Stimulated activated CD4-positive, alpha-beta T cell treated with anti-CD3 and anti-CD28 coated beads, Interleukin-1b, Interleukin-23, amount 100 ng/mL, for 24 hours (primary cell): Measurements from ENCODE around the gene RNASE8.

Experiments
- DNase-seq, 4 experiments: peaks; one replicate each; pipeline ENCODE4 v3.0.0-alpha.2; 2020; ENCODE audit warnings: low read depth in 4 of 4, low spot score in 1 of 4

The RNASE8 gene

DNA sequence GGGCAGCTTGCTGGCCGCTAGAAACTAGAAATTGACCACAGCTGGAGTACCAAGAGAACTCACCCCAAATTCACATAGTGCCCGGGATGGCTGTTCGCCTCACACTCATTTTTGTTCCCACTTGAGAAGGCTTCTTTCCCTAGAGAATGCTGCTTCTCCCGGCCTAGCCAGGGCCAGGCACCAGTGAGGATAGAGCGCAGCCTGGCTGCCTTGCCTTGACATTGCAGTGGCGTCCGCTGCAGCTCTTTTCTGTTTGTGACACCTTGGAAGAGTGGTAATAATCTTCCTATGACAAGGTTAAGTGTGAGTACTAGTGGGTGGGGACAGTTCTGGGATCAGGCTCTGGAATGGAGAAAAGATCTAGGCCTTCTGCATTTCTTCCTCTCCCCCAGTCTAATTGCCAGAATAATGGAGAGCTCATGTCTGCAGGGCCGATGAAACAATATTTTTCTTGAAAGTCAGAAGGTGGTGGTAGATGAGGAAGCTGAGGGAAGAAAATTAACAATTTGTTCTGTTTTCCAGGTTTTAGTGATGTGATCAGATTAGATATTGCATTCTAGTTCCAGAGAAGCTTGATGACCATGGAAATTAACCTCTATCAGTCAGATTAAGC lies 46.9 kb downstream of the RNASE8 start:
- DNase-seq, result peak in 2 of 4 experiments; percentile 48 to 52

DNA sequence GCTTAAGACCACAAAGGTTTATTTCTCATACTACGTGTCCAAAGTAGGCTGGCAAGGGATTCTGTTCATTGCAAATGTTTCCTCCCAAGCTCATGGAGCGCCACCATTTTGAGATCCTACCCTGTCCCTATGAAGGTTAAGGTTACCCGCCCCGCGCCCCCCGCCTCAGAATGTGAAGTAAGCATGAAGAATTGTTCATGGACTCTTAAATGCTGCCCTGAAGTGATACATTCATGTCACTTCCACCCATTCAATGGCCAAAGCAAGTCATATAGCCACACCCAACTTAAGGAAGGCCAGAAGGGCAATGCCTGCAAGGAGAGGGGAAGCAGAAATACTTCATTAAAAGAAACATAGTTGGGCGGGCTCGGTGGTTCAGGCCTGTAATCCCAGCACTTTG lies 47.5 kb downstream of the RNASE8 start:
- no peak for DNase-seq

DNA sequence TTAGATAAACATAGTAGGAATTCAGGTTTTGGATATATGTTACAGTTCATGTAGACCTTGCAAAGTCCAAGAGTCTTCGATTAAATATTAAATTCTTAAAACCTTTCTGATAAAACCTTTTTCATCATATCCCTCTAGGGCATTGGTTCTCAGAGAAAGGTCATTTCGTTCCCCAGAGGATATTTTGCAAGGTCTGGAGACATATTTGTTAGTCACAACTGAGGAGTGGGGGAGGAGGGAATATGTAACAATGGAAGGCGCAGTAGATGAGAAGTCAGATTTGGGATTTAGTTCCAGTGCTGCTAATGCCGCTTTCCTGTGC lies 48.5 kb downstream of the RNASE8 start:
- DNase-seq, result no peak

DNA sequence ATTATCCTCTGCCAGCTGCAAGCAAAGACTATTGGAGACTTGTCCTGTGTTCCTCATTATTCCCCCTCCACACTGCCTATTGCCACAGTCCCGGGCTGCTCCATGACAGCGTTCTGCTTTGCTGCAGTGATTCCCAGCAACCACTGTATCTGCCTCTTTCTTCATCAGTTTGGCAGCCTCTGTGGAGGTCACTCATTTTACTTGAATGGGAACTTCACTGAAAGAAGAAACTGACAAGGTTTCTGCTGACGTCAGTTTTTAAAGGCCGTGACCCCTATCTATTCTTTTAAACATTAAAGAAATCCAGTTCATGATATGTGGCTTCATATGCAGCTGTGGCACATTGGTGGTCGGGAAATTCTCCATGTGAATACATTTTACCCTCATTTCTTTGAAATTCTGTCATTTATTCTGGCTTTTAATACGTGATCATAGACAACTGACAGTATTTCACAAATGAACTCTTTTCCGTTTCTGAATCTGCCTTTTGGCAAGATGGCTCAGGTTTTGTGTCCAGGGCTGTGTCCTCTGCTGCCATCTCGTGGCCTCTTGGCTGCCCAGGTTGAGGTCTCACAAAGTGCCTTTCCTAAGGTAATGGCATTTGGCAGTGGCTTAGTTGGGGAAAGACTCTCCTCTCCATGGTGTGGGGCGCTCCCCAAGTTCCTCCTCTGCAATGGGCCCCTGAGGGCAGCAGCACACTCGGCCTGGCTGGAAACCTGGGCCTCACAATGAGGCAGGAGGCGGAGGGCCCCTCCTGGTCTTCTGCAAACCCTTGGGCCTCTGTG lies 49.1 kb downstream of the RNASE8 start:
- peak in 3 of 4 experiments; percentile 52 to 67 (median 58) for DNase-seq

DNA sequence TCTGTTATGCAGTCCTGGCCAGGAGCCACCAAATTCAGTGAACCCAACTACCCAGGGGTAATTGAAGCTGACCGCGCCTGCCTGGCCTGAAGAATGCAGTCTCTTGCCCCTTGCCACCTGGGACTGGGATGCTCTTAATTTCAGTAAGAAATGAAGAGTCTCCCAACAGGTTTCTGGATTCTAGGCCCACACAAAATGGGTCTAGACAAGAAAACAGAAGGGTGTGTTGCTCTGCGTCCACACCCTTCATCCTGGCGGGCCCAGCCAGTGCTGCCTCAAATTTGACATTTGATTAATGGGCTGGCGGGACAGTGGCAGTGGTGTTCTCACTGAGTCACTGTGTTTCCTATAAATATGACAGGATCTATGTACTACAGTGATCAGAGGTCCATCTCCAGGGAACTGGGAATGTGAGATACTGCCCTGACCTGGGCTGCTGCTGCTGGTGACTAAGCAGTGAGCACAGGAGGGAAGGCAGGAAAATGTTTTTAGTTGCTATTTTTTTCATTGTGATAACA lies 49.7 kb downstream of the RNASE8 start:
- no peak for DNase-seq
